LNCAP (cell line): ENCODE data around the gene CXCR4.

Source experiments
- CTCF ChIP-seq: fragments of 450-650 bp; IDR thresholded peaks from 2 replicates; pipeline ENCODE4 v1.5.1; 2017; ENCODE audit warnings: mild to moderate bottlenecking

The CXCR4 gene

GRCh38 chr2:136110526-136110925 lies 7.4 kb downstream of the CXCR4 start:
- no peak for TF ChIP-seq CTCF

- TF ChIP-seq CTCF = no peak
These were observed 9.5 kb downstream of the CXCR4 start for GRCh38 chr2:136108463-136108862.

GRCh38 chr2:136107051-136108033 lies 10.6 kb downstream of the CXCR4 start:
- TF ChIP-seq CTCF = no peak

GRCh38 chr2:136106505-136106904 lies 11.4 kb downstream of the CXCR4 start:
- TF ChIP-seq CTCF = no peak

- no peak for TF ChIP-seq CTCF
These were observed 13.0 kb downstream of the CXCR4 start for GRCh38 chr2:136104977-136105376.

- TF ChIP-seq CTCF = no peak
These were observed 16.9 kb downstream of the CXCR4 start for GRCh38 chr2:136101042-136101441.

GRCh38 chr2:136098441-136098840 lies 19.5 kb downstream of the CXCR4 start:
- no peak for TF ChIP-seq CTCF
